HG02763 (cell line): ENCODE results near the gene RNF10.
"Not testable (repeated sequence)": the region's sequence is repeated elsewhere in the genome, so short reads cannot be mapped to it uniquely, and the experiment has no call there.

Experiments used
- ATAC-seq: cut with Tn5 transposase; IDR thresholded peaks from one replicate; pipeline ENCODE4 v1.9.1; 2021; ENCODE audit warnings: mild to moderate bottlenecking, moderate library complexity; ENCODE audit not compliant: unreplicated experiment

The RNF10 gene

GRCh38 chr12:120579179-120579578 lies 45.0 kb downstream of the RNF10 start:
- ATAC-seq: no peak

DNA sequence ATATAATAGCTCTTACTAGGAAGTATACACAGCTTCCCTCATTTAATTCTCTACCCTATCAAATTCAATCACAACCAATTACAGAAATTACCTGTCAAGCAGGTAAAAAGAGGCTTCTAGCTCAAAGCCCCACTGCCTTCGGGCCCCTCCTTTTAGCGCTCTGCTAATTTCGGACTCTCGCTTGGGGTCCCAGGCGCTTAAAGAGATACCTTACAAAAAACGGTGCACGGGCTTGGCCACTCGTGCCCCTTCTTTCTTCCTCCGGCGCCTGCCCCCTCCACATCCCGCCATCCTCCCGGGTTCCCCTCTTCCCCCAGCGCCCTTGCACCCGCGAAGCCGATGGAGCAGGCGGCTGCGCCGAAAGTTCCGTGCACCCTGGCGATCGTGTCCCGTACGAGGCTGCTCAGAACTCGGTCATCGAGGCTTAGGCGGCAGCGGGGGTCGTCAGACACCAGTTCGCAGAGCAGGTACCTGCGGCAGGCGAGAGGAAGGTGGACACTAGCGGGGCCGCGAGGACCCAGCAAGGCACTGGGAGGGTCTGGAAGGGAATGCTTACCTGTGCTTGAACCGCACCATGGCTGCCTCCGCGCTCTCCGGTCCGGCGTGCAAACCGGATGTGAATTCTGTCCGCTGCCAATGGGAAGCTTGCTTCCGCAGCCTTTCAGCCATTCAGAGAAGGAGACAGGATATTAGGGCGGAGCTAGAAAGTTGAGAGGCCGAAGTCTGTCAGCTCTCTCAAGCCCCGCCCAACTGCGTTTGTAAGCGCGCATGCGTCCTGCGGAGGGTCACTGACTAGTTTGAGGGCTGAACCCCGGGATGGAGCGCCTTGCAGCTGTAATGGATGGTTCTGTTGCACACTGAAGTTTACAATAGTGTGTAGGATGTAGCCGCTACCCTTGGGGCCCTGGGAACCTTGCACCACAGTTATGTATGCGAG lies 46.9 kb downstream of the RNF10 start, which contains the start of gene POP5:
Gene POP5, minus strand, starts transcription at position 616 of the 937 bp plus-strand sequence. Its CDS starts 40 bp downstream, at position 576.
- ATAC-seq: peak; percentile 88

GRCh38 chr12:120581998-120582397 lies 47.8 kb downstream of the RNF10 start:
- ATAC-seq: no peak

DNA sequence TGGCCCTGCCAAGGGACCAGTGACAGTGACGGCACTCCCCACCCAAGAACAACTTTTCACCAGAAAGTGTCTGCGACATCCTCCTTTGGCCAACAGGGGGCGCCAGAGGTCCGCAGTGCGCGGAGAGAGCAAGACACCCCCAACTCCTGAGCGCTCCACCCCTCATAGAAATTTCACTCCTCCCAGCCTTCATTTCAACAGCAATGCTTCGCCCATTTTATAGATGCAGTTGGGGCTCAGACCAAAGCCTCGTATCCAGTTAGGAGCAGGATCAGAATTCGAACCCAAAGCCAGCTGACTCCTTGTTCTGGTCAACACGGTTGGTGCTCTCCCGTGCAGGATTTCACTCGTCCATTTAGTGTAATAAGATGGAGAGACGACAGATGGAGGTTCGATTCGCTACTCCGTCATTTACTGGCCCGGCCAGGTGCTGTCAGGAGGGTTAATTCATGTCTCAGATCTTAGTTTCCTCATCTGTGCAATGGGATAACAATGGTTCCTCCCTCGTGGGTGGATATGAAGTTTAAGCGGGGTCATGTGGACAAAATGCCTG lies 49.4 kb downstream of the RNF10 start:
- no peak for ATAC-seq

DNA sequence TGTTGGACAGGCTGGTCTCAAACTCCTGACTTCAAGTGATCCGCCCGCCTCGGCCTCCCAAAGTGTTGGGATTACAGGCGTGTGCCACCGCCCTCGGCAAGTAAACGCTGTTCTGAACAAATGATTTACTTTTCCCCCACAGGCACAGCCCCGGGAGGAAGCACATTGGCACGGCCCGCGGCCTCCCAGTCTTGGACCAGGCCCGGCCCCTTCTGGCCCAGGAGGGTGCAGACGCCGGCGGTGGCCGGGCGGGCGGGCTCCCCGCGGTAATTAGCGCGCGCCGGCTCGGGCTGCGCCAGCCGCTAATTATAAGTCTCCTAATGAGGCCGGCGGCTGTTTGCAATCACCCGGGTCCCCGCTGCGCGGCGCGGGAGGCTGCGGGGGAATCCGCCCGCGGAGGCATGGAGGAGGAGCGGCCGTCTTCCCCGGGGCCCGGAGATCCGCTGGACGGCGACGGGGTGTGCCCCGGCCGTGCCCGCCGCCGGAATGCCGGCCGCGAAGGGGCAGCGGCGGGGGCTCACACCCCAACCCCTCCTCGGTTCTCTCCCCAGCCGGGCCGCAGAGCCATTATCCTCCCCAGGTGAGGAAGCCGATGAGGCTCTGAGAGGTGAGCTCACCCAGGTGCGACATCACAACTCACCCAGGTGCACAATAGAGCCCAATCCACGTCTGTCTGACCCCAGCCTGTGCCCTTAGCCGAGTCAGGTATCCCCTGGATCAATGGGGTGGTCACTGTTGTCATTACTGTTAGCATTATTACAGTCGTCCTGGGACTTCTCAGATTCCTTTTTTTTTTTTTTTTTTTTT lies 50.4 kb downstream of the RNF10 start:
- no peak for ATAC-seq

GRCh38 chr12:120586206-120586605 lies 52.0 kb downstream of the RNF10 start:
- ATAC-seq: no peak

DNA sequence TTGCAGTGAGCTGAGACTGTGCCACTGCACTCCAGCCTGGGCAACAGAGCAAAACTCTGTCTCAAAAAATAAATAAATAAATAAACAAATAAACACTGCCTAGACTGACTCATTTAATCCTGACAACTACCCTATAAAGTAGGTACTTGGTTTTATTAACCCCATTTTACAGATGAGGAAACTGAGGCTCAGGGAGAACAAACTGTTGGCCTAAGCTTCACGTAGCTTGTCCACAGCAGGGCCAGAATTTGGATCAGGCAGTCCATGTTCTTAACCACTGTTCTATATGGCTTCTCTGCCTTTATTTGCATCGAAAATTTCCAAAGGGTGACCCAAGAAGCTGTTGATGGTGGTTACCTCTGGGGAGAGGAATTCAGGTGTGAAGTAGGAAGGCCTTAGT lies 52.7 kb downstream of the RNF10 start:
- ATAC-seq: no peak

GRCh38 chr12:120588371-120588770 lies 54.2 kb downstream of the RNF10 start:
- no peak for ATAC-seq

- ATAC-seq: no peak
Measured at GRCh38 chr12:120588948-120589930, 55.1 kb downstream of the RNF10 start.

GRCh38 chr12:120590741-120591407 lies 56.7 kb downstream of the RNF10 start:
- no peak for ATAC-seq

- no peak for ATAC-seq
Measured at GRCh38 chr12:120592121-120593049, 58.2 kb downstream of the RNF10 start.

DNA sequence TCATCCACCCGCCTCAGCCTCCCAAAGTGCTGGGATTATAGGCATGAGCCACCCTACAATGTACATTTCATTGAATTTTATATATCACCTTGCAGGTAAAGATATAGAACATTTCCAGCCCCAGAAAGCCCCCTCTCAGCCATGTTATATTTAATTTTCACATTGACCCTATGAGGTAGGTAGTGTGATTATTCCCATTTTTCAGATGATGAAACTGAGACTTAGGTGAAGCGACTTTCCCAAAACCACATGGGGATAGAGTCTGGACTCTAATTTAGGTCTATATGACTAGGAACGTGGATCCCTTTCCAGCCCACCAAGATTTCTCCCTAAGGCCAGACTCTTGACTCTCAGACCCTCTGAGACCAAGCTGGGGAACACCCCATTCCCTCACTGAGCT lies 62.7 kb downstream of the RNF10 start:
- no peak for ATAC-seq

- no peak for ATAC-seq
Measured at GRCh38 chr12:120597861-120598260, 63.7 kb downstream of the RNF10 start.

- ATAC-seq: no peak
Measured at GRCh38 chr12:120598674-120599463, 64.7 kb downstream of the RNF10 start.

GRCh38 chr12:120599672-120600552 lies 65.8 kb downstream of the RNF10 start:
- ATAC-seq: no peak

DNA sequence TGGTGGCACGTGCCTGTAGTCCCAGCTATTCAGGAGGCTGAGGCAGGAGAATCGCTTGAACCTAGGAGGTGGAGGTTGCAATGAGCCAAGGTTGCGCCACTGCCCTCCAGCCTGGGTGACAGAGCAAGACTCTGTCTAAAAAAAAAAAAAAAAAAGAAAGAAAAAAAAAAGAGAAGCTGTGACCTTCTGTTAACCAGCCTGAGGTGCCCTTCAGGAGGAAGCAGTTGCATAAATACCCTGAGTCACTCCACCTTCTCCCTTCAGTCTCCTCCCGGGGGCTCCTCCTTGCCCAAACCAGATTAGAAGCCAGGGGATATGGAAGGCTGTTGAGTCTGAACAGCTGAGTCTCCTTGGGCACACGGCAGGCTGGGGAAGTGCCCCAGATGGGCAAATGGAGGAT lies 68.3 kb downstream of the RNF10 start:
- not testable (repeated sequence) for ATAC-seq

DNA sequence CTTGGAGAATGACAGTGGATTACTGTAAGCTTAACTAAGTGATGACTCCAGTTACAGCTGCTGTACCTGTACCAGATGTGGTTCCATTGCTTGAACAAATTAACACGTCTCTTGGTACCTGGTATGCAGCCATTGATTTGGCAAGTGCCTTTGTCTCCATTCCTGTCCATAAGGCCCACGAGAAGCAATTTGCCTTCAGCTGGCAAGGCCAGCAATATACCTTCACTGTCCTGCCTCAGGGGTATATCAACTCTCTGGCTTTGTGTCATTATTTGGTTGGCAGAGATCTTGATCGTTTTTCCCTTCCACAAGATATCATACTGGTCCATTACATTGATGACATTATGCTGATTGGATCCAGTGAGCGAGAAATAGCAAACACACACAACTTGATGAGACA lies 76.4 kb downstream of the RNF10 start:
- ATAC-seq: no peak
